ENCODE data around the gene ABR. TPM values are rescaled to one million over a fixed set of nuclear protein-coding genes. Genes with fewer than 3 reads are reported as not detected.
"Not testable (repeated sequence)": the region's sequence is repeated elsewhere in the genome, so short reads cannot be mapped to it uniquely, and the experiment has no call there.

Gene ABR
- total RNA-seq, 6 experiments from 2014 or later, result 49.3 to 58.4 (median 54.4) TPM

DNA sequence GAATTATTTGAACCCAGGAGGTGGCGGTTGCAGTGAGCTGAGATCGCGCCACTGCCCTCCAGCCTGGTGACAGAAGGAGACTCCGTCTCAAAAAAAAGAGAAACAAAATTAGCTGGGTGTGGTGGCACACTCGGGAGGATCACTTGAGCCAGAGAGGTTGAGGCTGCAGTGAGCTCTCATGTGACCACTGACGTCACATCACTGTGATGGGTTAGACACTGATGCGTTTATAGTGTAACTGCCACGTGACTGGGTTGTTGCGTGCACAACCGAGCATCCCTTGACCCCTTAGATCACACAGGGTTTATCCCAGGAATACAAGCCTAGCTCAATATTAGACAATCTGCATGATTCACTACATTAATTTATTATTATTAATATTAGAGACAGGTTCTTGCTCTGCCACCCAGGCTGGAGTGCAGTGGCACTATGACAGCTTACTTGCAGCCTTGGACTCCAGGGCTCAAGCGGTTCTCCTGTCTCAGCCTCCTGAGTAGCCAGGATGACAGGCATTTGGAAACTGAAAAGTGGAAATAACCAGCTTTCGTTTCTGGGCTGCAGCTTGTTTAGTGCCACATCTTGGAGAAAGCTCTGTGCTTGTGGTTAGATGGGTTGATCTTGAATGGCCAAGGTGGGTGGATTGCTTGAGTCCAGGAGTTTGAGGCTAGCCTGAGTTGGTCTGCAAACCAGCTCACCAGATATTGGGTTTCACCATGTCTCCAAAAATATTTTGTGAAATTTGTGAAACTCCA lies 26.4 kb upstream of the ABR start:
- TF ChIP-seq CTCF (IDR thresholded peaks at IDR 0.05), result no peak
- no peaks in the 10 kb centered on the region for H3K4me1 Mint-ChIP-seq (ENCODE audit: low read depth)
- peaks cover 33% of the 10 kb centered on the region for H3K27me3 Mint-ChIP-seq (ENCODE audit: insufficient read depth)
- H3K27ac Mint-ChIP-seq, result no peak overlapping the region
- H3K36me3 Mint-ChIP-seq (ENCODE audit: low read depth), result no peaks in the 10 kb centered on the region
- DNase-seq, result no peak
- no peaks in the 10 kb centered on the region for H3K9me3 Mint-ChIP-seq
- no peak overlapping the region for H3K4me3 Mint-ChIP-seq

- H3K4me1 Mint-ChIP-seq (ENCODE audit: low read depth), result no peaks in the 10 kb centered on the region
Measured at GRCh38 chr17:1203967-1204291, 24.1 kb upstream of the ABR start.

DNA sequence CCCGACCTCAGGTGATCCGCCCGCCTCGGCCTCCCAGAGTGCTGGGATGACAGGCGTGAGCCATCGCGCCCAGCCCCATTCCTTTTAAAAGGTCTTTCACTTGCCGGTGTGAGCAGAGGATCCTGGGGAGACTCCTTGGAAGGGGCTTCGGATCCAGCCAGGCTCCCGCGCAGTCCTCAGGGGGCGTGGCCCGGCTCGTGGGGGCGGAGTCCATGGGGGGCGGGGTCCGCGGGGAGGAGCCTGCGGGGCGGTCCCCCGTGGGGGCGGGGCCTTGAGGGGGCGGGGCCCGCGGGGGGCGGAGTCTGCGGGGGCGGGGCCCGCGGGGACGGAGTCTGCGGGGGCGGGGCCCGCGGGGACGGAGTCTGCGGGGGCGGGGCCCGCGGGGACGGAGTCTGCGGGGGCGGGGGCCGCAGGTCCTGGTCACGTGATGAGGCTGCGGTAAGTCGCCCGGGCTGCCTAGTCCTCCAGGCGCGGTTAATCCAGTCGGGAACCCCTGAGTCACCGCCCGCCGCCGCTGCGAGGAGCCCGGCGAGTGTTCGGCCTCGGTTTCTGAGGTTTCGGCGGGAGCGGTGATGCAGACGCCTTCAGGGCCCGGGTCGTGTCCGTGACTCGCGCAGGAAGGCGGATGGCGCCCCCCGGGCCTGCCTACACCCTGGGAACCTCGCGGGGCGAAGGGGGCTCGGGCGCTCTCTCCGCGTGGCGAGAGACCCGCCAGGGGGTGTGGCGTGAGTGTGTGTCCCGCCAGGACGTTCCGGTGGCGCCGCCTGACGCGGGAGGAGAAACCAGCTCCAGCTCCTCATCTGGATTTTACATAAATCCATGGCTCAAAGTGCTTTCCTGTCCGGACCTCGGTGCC lies 23.6 kb upstream of the ABR start:
- Mint-ChIP-seq H3K4me3 (peak overlapping the region; percentile 39; the same call in 1 of the 2 replicates), H3K27ac (no peak overlapping the region), H3K27me3 (ENCODE audit: insufficient read depth) (peaks cover 18% of the 10 kb centered on the region), H3K36me3 (ENCODE audit: low read depth) (no peaks in the 10 kb centered on the region), H3K4me1 (ENCODE audit: low read depth) (no peaks in the 10 kb centered on the region), H3K9me3 (no peaks in the 10 kb centered on the region)
- DNase-seq, result peak; percentile 45
- TF ChIP-seq CTCF (IDR thresholded peaks at IDR 0.05), result no peak; the same call in 1 of the 2 replicates

More at GRCh38 chr17:1203967-1204291, 24.1 kb upstream of the ABR start:
- Mint-ChIP-seq H3K9me3 (no peaks in the 10 kb centered on the region), H3K36me3 (ENCODE audit: low read depth) (no peaks in the 10 kb centered on the region), H3K4me3 (peak overlapping the region; percentile 49), H3K27ac (no peak overlapping the region), H3K27me3 (ENCODE audit: insufficient read depth) (peaks cover 20% of the 10 kb centered on the region)
- no peak for DNase-seq
- TF ChIP-seq CTCF (IDR thresholded peaks at IDR 0.05), result no peak

- H3K9me3 Mint-ChIP-seq, result no peaks in the 10 kb centered on the region
- H3K4me1 Mint-ChIP-seq (ENCODE audit: low read depth), result no peaks in the 10 kb centered on the region
- DNase-seq, result no peak
- H3K27ac Mint-ChIP-seq, result no peak overlapping the region
- peaks cover 15% of the 10 kb centered on the region for H3K27me3 Mint-ChIP-seq (ENCODE audit: insufficient read depth)
- H3K4me3 Mint-ChIP-seq, result no peak overlapping the region
- no peaks in the 10 kb centered on the region for H3K36me3 Mint-ChIP-seq (ENCODE audit: low read depth)
- TF ChIP-seq CTCF (IDR thresholded peaks at IDR 0.05), result no peak
Measured at GRCh38 chr17:1202291-1202690, 22.5 kb upstream of the ABR start.

DNA sequence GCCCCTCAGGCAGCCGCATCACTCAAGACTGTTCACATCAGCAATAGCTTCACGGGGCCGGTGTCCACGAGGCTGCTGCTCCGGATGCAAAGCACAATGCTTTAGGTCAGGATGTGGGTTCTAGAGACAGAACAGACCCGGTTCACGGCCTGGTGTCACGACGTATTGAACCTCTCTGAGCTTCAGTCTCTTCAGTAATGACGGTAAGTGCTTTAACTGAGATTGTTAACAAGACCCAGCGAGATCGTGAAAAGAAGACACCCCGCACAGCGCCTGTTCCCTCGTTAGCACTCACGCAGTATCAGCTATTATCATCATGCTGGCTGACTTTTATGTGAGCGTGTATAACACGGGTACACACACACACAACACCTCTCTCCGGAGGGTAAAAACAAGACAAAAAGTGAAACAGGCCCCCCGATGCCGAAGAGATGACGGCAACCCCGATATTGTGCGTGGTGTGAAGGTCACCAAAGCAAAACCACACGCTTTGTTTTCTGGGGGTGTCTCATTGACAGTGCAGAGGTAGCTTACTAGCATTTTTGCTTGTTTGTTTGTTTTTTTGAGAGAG lies 21.4 kb upstream of the ABR start:
- TF ChIP-seq CTCF (IDR thresholded peaks at IDR 0.05), result no peak
- H3K27ac Mint-ChIP-seq, result no peak overlapping the region
- no peak overlapping the region for H3K4me3 Mint-ChIP-seq
- no peak for DNase-seq
- H3K9me3 Mint-ChIP-seq, result no peaks in the 10 kb centered on the region
- H3K36me3 Mint-ChIP-seq (ENCODE audit: low read depth), result no peaks in the 10 kb centered on the region
- H3K27me3 Mint-ChIP-seq (ENCODE audit: insufficient read depth), result peaks cover 15% of the 10 kb centered on the region
- H3K4me1 Mint-ChIP-seq (ENCODE audit: low read depth), result no peaks in the 10 kb centered on the region

DNA sequence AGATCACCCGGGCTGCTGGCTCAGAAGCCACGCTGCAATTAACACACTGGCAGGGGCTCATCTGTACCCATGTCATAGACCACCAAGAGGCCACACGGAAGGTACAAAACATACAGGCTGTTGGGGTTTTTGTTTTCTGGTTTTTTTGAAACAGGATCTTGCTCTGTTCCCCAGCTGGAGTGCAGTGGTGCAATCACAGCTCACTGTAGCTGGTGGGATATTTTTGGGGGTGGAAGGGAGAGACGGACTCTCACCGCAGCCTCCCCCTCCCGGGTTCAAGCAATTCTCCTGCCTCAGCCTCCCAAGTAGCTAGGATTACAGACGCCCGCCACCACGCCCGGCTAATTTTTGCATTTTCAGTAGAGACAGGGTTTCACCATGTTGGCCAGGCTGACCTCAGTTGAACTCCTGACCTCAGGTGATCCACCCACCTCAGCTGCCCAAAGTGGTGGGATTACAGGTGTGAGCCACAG lies 19.5 kb upstream of the ABR start:
- DNase-seq; H3K27ac Mint-ChIP-seq; H3K9me3 Mint-ChIP-seq; H3K36me3 Mint-ChIP-seq (ENCODE audit: low read depth); H3K4me3 Mint-ChIP-seq; H3K4me1 Mint-ChIP-seq (ENCODE audit: low read depth): not testable (repeated sequence)
- H3K27me3 Mint-ChIP-seq (ENCODE audit: insufficient read depth), result peaks cover 15% of the 10 kb centered on the region

Measured in HFFc6 (cell line).